Fibroblast of villous mesenchyme (primary cell): ENCODE results near the gene TCF7L2. TPM values are rescaled to one million over a fixed set of nuclear protein-coding genes. Genes with fewer than 3 reads are reported as not detected.
A peak's percentile ranks its signal among the peaks of the same experiment; 100 is the strongest.

Experiments
- DNase-seq: peaks from one replicate; pipeline ENCODE4 v3.0.0-alpha.2; 2010; ENCODE audit warnings: low read depth
- H3K4me3 ChIP-seq: 2 replicates; pipeline ENCODE4 v1.5.1; 2011; ENCODE audit warnings: low read depth, mild to moderate bottlenecking, low read length
- CTCF ChIP-seq: IDR thresholded peaks from 2 replicates; pipeline ENCODE4 v1.5.1; 2012; ENCODE audit warnings: low read depth, mild to moderate bottlenecking, low read length; ENCODE audit not compliant: insufficient read depth
- total RNA-seq: library from RNA; depleted of rRNA; stranded (reverse); fragments of >200 nt; gene quantifications from 2 replicates; pipeline ENCODE4 v1.2.3, GENCODE V29; 2012

The TCF7L2 gene
- total RNA-seq, 1 donor = 12.5 TPM

- TF ChIP-seq CTCF = no peak
- no peak overlapping the region for H3K4me3 ChIP-seq
- DNase-seq = peak; percentile 16
These were observed 51.8 kb downstream of the TCF7L2 start for GRCh38 chr10:113001599-113002448.

- TF ChIP-seq CTCF = no peak
- DNase-seq = no peak
- no peak overlapping the region for H3K4me3 ChIP-seq
These were observed 52.4 kb downstream of the TCF7L2 start for GRCh38 chr10:113002449-113002777.

GRCh38 chr10:113003052-113003451 lies 53.0 kb downstream of the TCF7L2 start:
- H3K4me3 ChIP-seq = no peak overlapping the region
- TF ChIP-seq CTCF = no peak
- no peak for DNase-seq

- DNase-seq = no peak
- TF ChIP-seq CTCF = no peak
- H3K4me3 ChIP-seq = no peak overlapping the region
These were observed 54.1 kb downstream of the TCF7L2 start for GRCh38 chr10:113004069-113004618.

- TF ChIP-seq CTCF = no peak
- no peak overlapping the region for H3K4me3 ChIP-seq
- no peak for DNase-seq
These were observed 55.3 kb downstream of the TCF7L2 start for GRCh38 chr10:113005380-113005779.

- DNase-seq = no peak
- no peak overlapping the region for H3K4me3 ChIP-seq
- no peak for TF ChIP-seq CTCF
These were observed 56.8 kb downstream of the TCF7L2 start for GRCh38 chr10:113006656-113007342.
